ENCODE data around the gene CSNK2A3.
"Not testable (repeated sequence)": the region's sequence is repeated elsewhere in the genome, so short reads cannot be mapped to it uniquely, and the experiment has no call there.

Gene CSNK2A3

GRCh38 chr11:11378184-11378940 is 25.3 kb upstream of the CSNK2A3 start:
- no peak for DNase-seq

GRCh38 chr11:11374358-11375148 is 21.5 kb upstream of the CSNK2A3 start:
- DNase-seq = no peak

GRCh38 chr11:11373934-11374333 is 20.9 kb upstream of the CSNK2A3 start:
- DNase-seq = no peak

GRCh38 chr11:11372461-11372860 is 19.4 kb upstream of the CSNK2A3 start:
- DNase-seq = no peak

- no peak for DNase-seq
These were observed 17.9 kb upstream of the CSNK2A3 start for GRCh38 chr11:11370962-11371303.

- no peak for DNase-seq
These were observed 17.4 kb upstream of the CSNK2A3 start for GRCh38 chr11:11370255-11370961.

- DNase-seq = peak; percentile 20
These were observed 13.7 kb upstream of the CSNK2A3 start for GRCh38 chr11:11366793-11367192.

- DNase-seq = no peak
These were observed 10.6 kb upstream of the CSNK2A3 start for GRCh38 chr11:11363674-11364073.

GRCh38 chr11:11359611-11360010 is 6.6 kb upstream of the CSNK2A3 start:
- no peak for DNase-seq

- DNase-seq = no peak
These were observed 3.8 kb upstream of the CSNK2A3 start for GRCh38 chr11:11356842-11357241.

GRCh38 chr11:11351851-11352250 is 1.2 kb downstream of the CSNK2A3 start:
- not testable (repeated sequence) for DNase-seq

- DNase-seq = no peak
These were observed 1.9 kb downstream of the CSNK2A3 start for GRCh38 chr11:11351042-11351586.

- DNase-seq = no peak
These were observed 3.1 kb downstream of the CSNK2A3 start for GRCh38 chr11:11349870-11350337.

GRCh38 chr11:11349106-11349825 is 3.8 kb downstream of the CSNK2A3 start:
- DNase-seq = no peak

- DNase-seq = no peak
These were observed 4.7 kb downstream of the CSNK2A3 start for GRCh38 chr11:11348303-11348702.

- DNase-seq = no peak
These were observed 5.5 kb downstream of the CSNK2A3 start for GRCh38 chr11:11347592-11347991.

GRCh38 chr11:11346303-11346702 is 6.7 kb downstream of the CSNK2A3 start:
- DNase-seq = no peak

GRCh38 chr11:11345099-11345498 is 8.0 kb downstream of the CSNK2A3 start:
- DNase-seq = no peak

- no peak for DNase-seq
These were observed 9.0 kb downstream of the CSNK2A3 start for GRCh38 chr11:11344045-11344444.

GRCh38 chr11:11338304-11338703 is 14.7 kb downstream of the CSNK2A3 start:
- no peak for DNase-seq

- DNase-seq = no peak
These were observed 16.4 kb downstream of the CSNK2A3 start for GRCh38 chr11:11336664-11337063.

GRCh38 chr11:11335043-11335442 is 18.0 kb downstream of the CSNK2A3 start:
- no peak for DNase-seq

GRCh38 chr11:11334607-11335006 is 18.4 kb downstream of the CSNK2A3 start:
- no peak for DNase-seq
